Dendritic cell treated with granulocyte-macrophage colony-stimulating factor and Interleukin-4, amounts not matched to agents 40 ng/mL and 50 ng/mL, for 4 days (primary cell): ENCODE data around the gene PITRM1.
"Not testable (repeated sequence)": the region's sequence is repeated elsewhere in the genome, so short reads cannot be mapped to it uniquely, and the experiment has no call there.

ENCODE experiments used
- H3K27ac Mint-ChIP-seq: one replicate; pipeline ENCODE4 v1.8.0; 2022; ENCODE audit warnings: mild to moderate bottlenecking, mixed read lengths
- H3K27me3 Mint-ChIP-seq: one replicate; pipeline ENCODE4 v1.8.0; 2022; ENCODE audit warnings: mild to moderate bottlenecking, mixed read lengths
- H3K36me3 Mint-ChIP-seq: one replicate; pipeline ENCODE4 v1.8.0; 2022; ENCODE audit warnings: low read depth, mixed read lengths
- H3K4me1 Mint-ChIP-seq: one replicate; pipeline ENCODE4 v1.8.0; 2022; ENCODE audit warnings: low read depth, mixed read lengths
- H3K4me3 Mint-ChIP-seq: one replicate; pipeline ENCODE4 v1.8.0; 2022; ENCODE audit warnings: mild to moderate bottlenecking, moderate library complexity, mixed read lengths
- H3K9me3 Mint-ChIP-seq: one replicate; pipeline ENCODE4 v1.8.0; 2022; ENCODE audit warnings: mixed read lengths
- intact Hi-C: fragments of 100-400 bp; cut with micrococcal nuclease; formaldehyde crosslinking; loops from one replicate; pipeline ENCODE4 v1.15.0; 2022

Gene PITRM1

GRCh38 chr10:3172446-3173170, at the start of gene PITRM1:
Gene PITRM1 (minus strand): TSS chr10:3172782. CDS start chr10:3172772, 10 bp downstream.
- intact Hi-C loops = no loop called here
- peaks cover 33% of the 10 kb centered on the region for H3K36me3 Mint-ChIP-seq

DNA sequence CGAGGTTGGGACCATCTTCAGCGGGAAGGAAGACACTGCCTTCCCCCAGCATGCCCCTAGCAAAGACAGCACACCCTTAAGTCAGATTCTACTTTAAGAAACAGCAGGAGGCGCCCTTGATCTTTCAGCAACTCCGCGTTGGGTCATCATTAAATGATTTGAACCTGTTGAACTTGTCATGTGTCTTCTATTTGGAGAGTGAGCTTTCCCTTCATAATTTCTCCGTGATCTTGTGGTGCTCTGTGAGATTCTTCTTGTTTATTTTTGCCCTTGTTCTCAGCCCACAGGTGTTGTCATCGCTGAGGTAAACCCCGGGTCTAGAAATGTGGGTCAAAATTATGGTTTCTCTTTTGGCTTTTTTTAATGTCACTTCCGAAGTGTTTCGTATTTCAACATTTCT, 49.5 kb upstream of the PITRM1 start:
- Mint-ChIP-seq H3K4me1 (peaks cover 5% of the 10 kb centered on the region), H3K27me3 (peaks cover 7% of the 10 kb centered on the region), H3K36me3 (no peaks in the 10 kb centered on the region), H3K4me3 (no peak overlapping the region), H3K9me3 (peaks cover 9% of the 10 kb centered on the region), H3K27ac (no peak overlapping the region)
- intact Hi-C loops = no loop called here

More at GRCh38 chr10:3172446-3173170, at the start of gene PITRM1:
- Mint-ChIP-seq H3K4me3 (peak within 1 kb of the TSS; percentile 82), H3K9me3 (no peaks in the 10 kb centered on the region), H3K27me3 (peaks cover 4% of the 10 kb centered on the region), H3K4me1 (peaks cover 18% of the 10 kb centered on the region), H3K27ac (peak within 1 kb of the TSS; percentile 83)

- H3K4me3 Mint-ChIP-seq, H3K27me3 Mint-ChIP-seq, H3K9me3 Mint-ChIP-seq, H3K27ac Mint-ChIP-seq, intact Hi-C loops, H3K36me3 Mint-ChIP-seq, H3K4me1 Mint-ChIP-seq: not testable (repeated sequence)
These were observed 49.0 kb upstream of the PITRM1 start for GRCh38 chr10:3221601-3222000.

DNA sequence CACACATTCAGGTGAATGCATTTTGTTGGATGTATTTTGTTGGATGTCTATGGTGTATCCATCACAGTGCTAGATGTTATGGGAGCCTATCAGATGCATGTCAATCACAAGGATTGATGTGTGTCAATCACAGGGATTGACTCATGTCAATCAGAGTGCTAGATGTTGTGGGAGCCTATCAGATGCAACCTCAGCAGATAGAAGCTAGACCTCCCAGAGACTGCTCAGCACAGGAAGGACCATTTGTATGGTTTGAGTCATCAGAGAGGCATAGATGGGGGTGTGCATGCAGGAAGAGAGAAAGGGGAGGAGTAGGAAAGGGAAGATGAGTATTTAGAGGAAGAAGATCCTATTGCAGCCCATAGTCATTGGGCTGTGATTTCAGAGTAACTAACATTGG, 48.3 kb upstream of the PITRM1 start:
- Mint-ChIP-seq H3K27ac (no peak overlapping the region), H3K27me3 (peaks cover 2% of the 10 kb centered on the region), H3K9me3 (peaks cover 9% of the 10 kb centered on the region), H3K36me3 (no peaks in the 10 kb centered on the region), H3K4me3 (no peak overlapping the region), H3K4me1 (peaks cover 5% of the 10 kb centered on the region)
- intact Hi-C loops = no loop called here

GRCh38 chr10:3219021-3219628, 46.5 kb upstream of the PITRM1 start:
- H3K27me3 Mint-ChIP-seq, H3K36me3 Mint-ChIP-seq, H3K4me1 Mint-ChIP-seq, H3K9me3 Mint-ChIP-seq, intact Hi-C loops, H3K4me3 Mint-ChIP-seq, H3K27ac Mint-ChIP-seq: not testable (repeated sequence)

DNA sequence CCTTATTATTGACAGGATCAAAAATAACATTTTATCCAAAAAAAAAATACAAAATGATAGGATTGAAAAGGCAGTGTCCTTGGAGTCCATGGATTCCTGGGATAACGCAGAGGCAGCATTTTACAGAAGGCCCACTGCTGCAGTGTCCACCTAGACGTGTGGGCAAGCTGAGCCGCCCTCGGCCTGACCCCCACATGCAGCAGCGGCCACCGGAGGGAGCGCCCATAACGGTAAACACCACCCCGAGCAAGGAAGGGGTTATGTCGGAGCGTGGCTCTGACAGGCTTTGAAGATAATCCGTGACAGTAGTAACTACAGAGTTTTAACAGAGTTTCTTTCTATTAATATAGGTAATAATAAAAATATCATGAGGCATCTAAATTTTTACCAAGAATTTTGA, 45.3 kb upstream of the PITRM1 start:
- H3K4me3 Mint-ChIP-seq = no peak overlapping the region
- H3K36me3 Mint-ChIP-seq = no peaks in the 10 kb centered on the region
- peaks cover 2% of the 10 kb centered on the region for H3K27me3 Mint-ChIP-seq
- no peak overlapping the region for H3K27ac Mint-ChIP-seq
- intact Hi-C loops = no loop called here
- peaks cover 5% of the 10 kb centered on the region for H3K4me1 Mint-ChIP-seq
- peaks cover 9% of the 10 kb centered on the region for H3K9me3 Mint-ChIP-seq

- Mint-ChIP-seq H3K27me3 (peaks cover 2% of the 10 kb centered on the region), H3K27ac (no peak overlapping the region), H3K4me3 (no peak overlapping the region), H3K4me1 (peaks cover 5% of the 10 kb centered on the region), H3K36me3 (no peaks in the 10 kb centered on the region), H3K9me3 (peaks cover 9% of the 10 kb centered on the region)
- intact Hi-C loops = no loop called here
These were observed 44.7 kb upstream of the PITRM1 start for GRCh38 chr10:3217301-3217700.

- Mint-ChIP-seq H3K27me3 (peaks cover 1% of the 10 kb centered on the region), H3K4me1 (no peaks in the 10 kb centered on the region), H3K36me3 (no peaks in the 10 kb centered on the region), H3K4me3 (no peak overlapping the region), H3K27ac (no peak overlapping the region), H3K9me3 (peaks cover 9% of the 10 kb centered on the region)
- intact Hi-C loops = no loop called here
These were observed 42.7 kb upstream of the PITRM1 start for GRCh38 chr10:3215153-3215775.

DNA sequence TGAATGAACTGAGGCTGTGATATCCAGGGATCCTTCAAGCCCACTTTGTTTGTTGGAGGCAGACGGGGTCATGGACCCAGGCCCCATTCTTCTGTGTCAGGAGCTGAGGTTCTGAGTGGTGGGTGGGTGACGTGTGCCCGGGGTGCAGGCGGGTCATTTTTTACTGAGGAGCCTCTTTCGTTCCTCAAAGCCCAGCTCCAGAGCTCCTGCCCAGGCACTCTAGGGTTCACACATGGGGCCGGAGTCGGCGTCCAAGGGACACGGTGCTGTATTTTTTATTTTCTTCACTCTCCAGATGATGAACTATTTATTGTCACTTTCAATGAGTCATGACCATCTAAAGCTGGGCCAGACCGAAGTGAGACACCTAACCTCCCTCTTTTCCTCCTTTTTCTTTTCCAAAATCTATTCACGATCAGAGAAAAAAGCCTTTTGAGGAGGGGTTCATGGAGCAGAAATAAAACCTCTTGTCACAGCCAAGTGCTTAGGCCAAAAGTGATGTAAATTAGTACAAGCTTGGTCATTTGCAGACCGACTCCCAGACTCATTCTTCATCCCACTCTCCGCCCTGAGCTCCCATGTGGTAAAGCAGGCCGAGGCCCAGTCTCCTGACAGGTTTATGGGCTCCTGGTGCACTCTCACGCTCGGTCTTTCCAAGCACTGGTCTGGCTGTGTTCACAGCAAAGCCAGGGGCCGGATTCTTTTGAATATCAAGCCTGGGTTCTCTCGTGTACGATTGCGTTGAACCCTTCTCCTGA, 41.4 kb upstream of the PITRM1 start:
- intact Hi-C loops = no loop called here
- Mint-ChIP-seq H3K4me1 (peaks cover 9% of the 10 kb centered on the region), H3K27me3 (peaks cover 9% of the 10 kb centered on the region)

GRCh38 chr10:3213208-3213607, 40.6 kb upstream of the PITRM1 start:
- Mint-ChIP-seq H3K27ac (no peak overlapping the region), H3K9me3 (no peaks in the 10 kb centered on the region), H3K27me3 (peaks cover 17% of the 10 kb centered on the region), H3K36me3 (no peaks in the 10 kb centered on the region), H3K4me1 (peaks cover 16% of the 10 kb centered on the region), H3K4me3 (no peak overlapping the region)
- intact Hi-C loops = no loop called here

More for the DNA sequence above, 41.4 kb upstream of the PITRM1 start:
- no peak overlapping the region for H3K4me3 Mint-ChIP-seq
- H3K36me3 Mint-ChIP-seq = no peaks in the 10 kb centered on the region
- peaks cover 4% of the 10 kb centered on the region for H3K9me3 Mint-ChIP-seq
- H3K27ac Mint-ChIP-seq = no peak overlapping the region

GRCh38 chr10:3210251-3210877, 37.8 kb upstream of the PITRM1 start:
- intact Hi-C loops = no loop called here
- Mint-ChIP-seq H3K9me3 (no peaks in the 10 kb centered on the region), H3K36me3 (no peaks in the 10 kb centered on the region), H3K27ac (no peak overlapping the region), H3K4me3 (no peak overlapping the region), H3K4me1 (peaks cover 17% of the 10 kb centered on the region), H3K27me3 (peaks cover 28% of the 10 kb centered on the region)

DNA sequence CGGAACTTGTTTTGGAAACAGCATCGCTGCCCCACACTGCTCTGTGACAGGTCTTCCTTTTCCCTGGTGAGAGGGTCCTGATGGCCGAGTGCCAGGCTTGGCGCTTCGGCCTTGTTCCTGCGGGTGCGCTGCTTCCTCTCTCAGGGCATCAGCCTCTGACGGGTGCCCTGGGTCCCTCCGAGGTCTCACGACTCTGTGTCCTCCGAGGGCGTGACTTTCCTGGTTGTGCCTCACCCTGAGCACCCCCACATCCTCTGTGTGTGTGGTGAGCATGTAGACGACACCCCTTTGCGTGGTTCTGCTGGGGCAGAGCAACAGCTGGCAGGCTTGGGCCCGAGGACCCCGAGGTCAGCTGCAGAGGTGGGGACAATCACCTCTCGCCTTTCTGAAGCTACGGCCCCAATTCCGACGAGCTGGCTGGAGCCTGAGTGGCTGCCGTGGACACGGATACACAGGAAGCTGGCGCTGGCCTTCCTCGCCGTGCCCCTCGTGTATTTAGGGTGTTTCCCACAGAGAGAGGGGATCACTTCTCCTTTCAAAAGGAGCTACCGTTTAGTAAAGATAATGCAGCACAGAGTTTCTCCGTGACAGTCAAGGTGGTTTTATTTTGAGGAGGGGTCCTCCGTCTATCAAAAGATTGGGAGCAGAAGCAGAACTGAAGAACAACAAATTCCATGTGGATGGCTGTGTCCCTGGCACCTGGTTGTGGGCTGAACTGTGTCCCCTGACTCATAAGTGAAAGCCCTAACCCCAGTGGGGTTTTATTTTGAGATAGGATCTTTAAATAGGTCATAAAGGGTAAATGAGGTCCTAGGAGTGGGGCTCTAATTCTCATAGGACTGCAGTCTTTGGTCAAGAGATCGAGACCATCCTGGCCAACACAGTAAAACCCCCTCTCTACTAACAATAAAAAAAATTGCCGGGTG, 36.2 kb upstream of the PITRM1 start:
- Mint-ChIP-seq H3K4me1 (peaks cover 17% of the 10 kb centered on the region), H3K27ac (peak overlapping the region; percentile 22), H3K9me3 (no peaks in the 10 kb centered on the region), H3K36me3 (no peaks in the 10 kb centered on the region), H3K27me3 (peaks cover 33% of the 10 kb centered on the region), H3K4me3 (peak overlapping the region; percentile 18)
- intact Hi-C loops = no loop called here

GRCh38 chr10:3207351-3207750, 34.8 kb upstream of the PITRM1 start:
- H3K27me3 Mint-ChIP-seq = peaks cover 34% of the 10 kb centered on the region
- no peak overlapping the region for H3K27ac Mint-ChIP-seq
- no peak overlapping the region for H3K4me3 Mint-ChIP-seq

More at GRCh38 chr10:3207351-3207750, 34.8 kb upstream of the PITRM1 start:
- intact Hi-C loops = no loop called here
- peaks cover 17% of the 10 kb centered on the region for H3K4me1 Mint-ChIP-seq
- H3K9me3 Mint-ChIP-seq = no peaks in the 10 kb centered on the region
- H3K36me3 Mint-ChIP-seq = no peaks in the 10 kb centered on the region
